Mesendoderm (in vitro differentiated cells): Measurements from ENCODE around the gene DAPK1.

ENCODE experiments used
- DNase-seq: peaks from one replicate; pipeline ENCODE4 v3.0.0; 2013
- H2AK5ac ChIP-seq: 2 replicates; pipeline ENCODE4 v1.6.1; 2013; ENCODE audit warnings: low read length, inconsistent platforms
- H2BK120ac ChIP-seq: 2 replicates; pipeline ENCODE4 v1.6.1; 2013; ENCODE audit warnings: low read depth, mild to moderate bottlenecking, low read length, moderate library complexity, mixed read lengths
- H2BK15ac ChIP-seq: replicated peaks from 2 replicates; pipeline ENCODE4 v1.6.1; 2013; ENCODE audit warnings: low read depth, mild to moderate bottlenecking, moderate library complexity
- H2BK5ac ChIP-seq: 2 replicates; pipeline ENCODE4 v1.6.1; 2013; ENCODE audit warnings: low read length, inconsistent platforms
- H3K18ac ChIP-seq: 2 replicates; pipeline ENCODE4 v1.6.1; 2013; ENCODE audit warnings: mild to moderate bottlenecking, low read length, mixed read lengths
- H3K23ac ChIP-seq: one replicate; pipeline ENCODE4 v1.6.1; 2013; ENCODE audit warnings: low read length
- H3K27ac ChIP-seq: 2 replicates; pipeline ENCODE4 v1.5.1; 2013; ENCODE audit warnings: low read depth, mild to moderate bottlenecking, inconsistent platforms, low read length, moderate library complexity
- H3K27me3 ChIP-seq: 2 replicates; pipeline ENCODE4 v1.6.1; 2013; ENCODE audit warnings: low read length, control low read depth, mild to moderate bottlenecking, inconsistent platforms; ENCODE audit not compliant: insufficient read depth, poor library complexity
- H3K36me3 ChIP-seq: 2 replicates; pipeline ENCODE4 v1.6.1; 2013; ENCODE audit warnings: low read length, inconsistent platforms; ENCODE audit not compliant: control insufficient read depth, insufficient read depth
- H3K4ac ChIP-seq: one replicate; pipeline ENCODE4 v1.6.1; 2013; ENCODE audit warnings: low read depth, mild to moderate bottlenecking, low read length, moderate library complexity
- H3K4me1 ChIP-seq: 2 replicates; pipeline ENCODE4 v1.6.1; 2013; ENCODE audit warnings: low read depth, low read length, inconsistent platforms; ENCODE audit not compliant: control insufficient read depth
- H3K4me2 ChIP-seq: 2 replicates; pipeline ENCODE4 v1.6.1; 2013; ENCODE audit warnings: low read length
- H3K4me3 ChIP-seq: 2 replicates; pipeline ENCODE4 v1.5.1; 2013; ENCODE audit warnings: mild to moderate bottlenecking, low read length
- H3K56ac ChIP-seq: one replicate; pipeline ENCODE4 v1.6.1; 2013; ENCODE audit warnings: low read length
- H3K79me1 ChIP-seq: 2 replicates; pipeline ENCODE4 v1.6.1; 2013; ENCODE audit warnings: low read length, inconsistent platforms
- H3K79me2 ChIP-seq: 2 replicates; pipeline ENCODE4 v1.6.1; 2013; ENCODE audit warnings: mild to moderate bottlenecking, low read length; ENCODE audit not compliant: control insufficient read depth, insufficient read depth
- H3K9ac ChIP-seq: 2 replicates; pipeline ENCODE4 v1.6.1; 2013; ENCODE audit warnings: low read length, inconsistent platforms
- H4K5ac ChIP-seq: one replicate; pipeline ENCODE4 v1.6.1; 2013; ENCODE audit warnings: low read length
- H4K8ac ChIP-seq: one replicate; pipeline ENCODE4 v1.6.1; 2013; ENCODE audit warnings: low read depth, mild to moderate bottlenecking, control low read depth, low read length, moderate library complexity
- WGBS: extraction: QIAGEN DNeasy Blood & Tissue Kit; methylation state at CpG from one replicate; pipeline ENCODE4 v1.1.7; 2013; ENCODE audit warnings: low lambda C conversion rate, missing lambda C conversion rate; ENCODE audit not compliant: insufficient coverage; ENCODE audit errors: extremely low coverage; 5-methylcytosine and 5-hydroxymethylcytosine counted together

Gene DAPK1

GRCh38 chr9:87607859-87608258, 110.2 kb downstream of the DAPK1 start:
- Histone ChIP-seq H3K4me3 (no peak overlapping the region), H4K8ac (no peak overlapping the region), H3K56ac (no peak overlapping the region), H3K4ac (no peak overlapping the region), H3K9ac (no peak overlapping the region), H3K18ac (no peak overlapping the region), H3K27me3 (no peaks in the 10 kb centered on the region), H3K4me2 (no peak overlapping the region), H3K36me3 (no peaks in the 10 kb centered on the region), H3K27ac (no peak overlapping the region), H3K79me1 (peaks cover 7% of the 10 kb centered on the region), H3K4me1 (peaks cover 5% of the 10 kb centered on the region), H2BK120ac (no peak overlapping the region), H3K23ac (no peak overlapping the region), H2AK5ac (no peak overlapping the region), H2BK15ac (no peak overlapping the region), H2BK5ac (no peak overlapping the region), H4K5ac (no peak overlapping the region), H3K79me2 (peaks cover 4% of the 10 kb centered on the region)
- DNase-seq: no peak
- WGBS: no CpG with 5 or more reads among the region's 3 CpGs

GRCh38 chr9:87609002-87609401, 111.3 kb downstream of the DAPK1 start:
- no peak overlapping the region for H3K18ac ChIP-seq
- peaks cover 5% of the 10 kb centered on the region for H3K4me1 ChIP-seq
- no peak overlapping the region for H3K27ac ChIP-seq

GRCh38 chr9:87609486-87609885, 111.8 kb downstream of the DAPK1 start:
- Histone ChIP-seq H3K23ac (no peak overlapping the region), H3K79me2 (peaks cover 4% of the 10 kb centered on the region), H4K8ac (no peak overlapping the region), H2BK120ac (no peak overlapping the region), H3K36me3 (no peaks in the 10 kb centered on the region), H4K5ac (no peak overlapping the region), H3K27me3 (no peaks in the 10 kb centered on the region), H3K18ac (no peak overlapping the region), H3K4ac (no peak overlapping the region), H3K4me2 (no peak overlapping the region), H2BK5ac (no peak overlapping the region), H3K9ac (no peak overlapping the region), H3K4me3 (no peak overlapping the region), H3K56ac (no peak overlapping the region), H3K79me1 (peaks cover 9% of the 10 kb centered on the region), H3K4me1 (peaks cover 5% of the 10 kb centered on the region), H2BK15ac (no peak overlapping the region), H2AK5ac (no peak overlapping the region), H3K27ac (no peak overlapping the region)
- WGBS: no CpG with 5 or more reads among the region's 5 CpGs
- no peak for DNase-seq

More at GRCh38 chr9:87609002-87609401, 111.3 kb downstream of the DAPK1 start:
- Histone ChIP-seq H4K8ac (no peak overlapping the region), H3K79me2 (peaks cover 4% of the 10 kb centered on the region), H3K9ac (no peak overlapping the region), H3K4me2 (no peak overlapping the region), H4K5ac (no peak overlapping the region), H2BK5ac (no peak overlapping the region), H3K4ac (no peak overlapping the region), H3K36me3 (no peaks in the 10 kb centered on the region), H2BK120ac (no peak overlapping the region), H2AK5ac (no peak overlapping the region), H3K56ac (no peak overlapping the region), H3K27me3 (no peaks in the 10 kb centered on the region), H3K4me3 (no peak overlapping the region), H3K23ac (no peak overlapping the region), H3K79me1 (peaks cover 7% of the 10 kb centered on the region), H2BK15ac (no peak overlapping the region)
- WGBS: no CpG with 5 or more reads among the region's 11 CpGs
- no peak for DNase-seq

GRCh38 chr9:87610200-87611155, 112.8 kb downstream of the DAPK1 start:
- Histone ChIP-seq H3K4me1 (peaks cover 5% of the 10 kb centered on the region), H2BK120ac (no peak overlapping the region), H2BK15ac (no peak overlapping the region), H3K4me3 (no peak overlapping the region), H3K27me3 (no peaks in the 10 kb centered on the region), H3K79me1 (peaks cover 12% of the 10 kb centered on the region), H2BK5ac (no peak overlapping the region), H4K5ac (no peak overlapping the region), H4K8ac (no peak overlapping the region), H3K27ac (peak overlapping the region; percentile 14), H3K18ac (no peak overlapping the region), H3K23ac (no peak overlapping the region), H2AK5ac (no peak overlapping the region), H3K9ac (no peak overlapping the region), H3K4ac (no peak overlapping the region), H3K56ac (no peak overlapping the region), H3K79me2 (peaks cover 4% of the 10 kb centered on the region), H3K4me2 (no peak overlapping the region), H3K36me3 (no peaks in the 10 kb centered on the region)
- WGBS: no CpG with 5 or more reads among the region's 12 CpGs
- peak; percentile 62 for DNase-seq

GRCh38 chr9:87611776-87612175, 114.1 kb downstream of the DAPK1 start:
- H3K36me3 ChIP-seq: no peaks in the 10 kb centered on the region
- H3K56ac ChIP-seq: no peak overlapping the region
- H3K4ac ChIP-seq: no peak overlapping the region
- no peak for DNase-seq
- no peak overlapping the region for H3K9ac ChIP-seq
- H3K27ac ChIP-seq: no peak overlapping the region
- no peak overlapping the region for H3K4me3 ChIP-seq
- no peak overlapping the region for H2AK5ac ChIP-seq
- H4K5ac ChIP-seq: no peak overlapping the region
- no CpG with 5 or more reads among the region's 4 CpGs for WGBS
- no peak overlapping the region for H3K4me2 ChIP-seq
- H2BK120ac ChIP-seq: no peak overlapping the region
- H3K27me3 ChIP-seq: no peaks in the 10 kb centered on the region
- H3K79me2 ChIP-seq: peaks cover 4% of the 10 kb centered on the region
- H3K18ac ChIP-seq: no peak overlapping the region
- H2BK5ac ChIP-seq: no peak overlapping the region
- H3K4me1 ChIP-seq: peaks cover 5% of the 10 kb centered on the region
- H3K23ac ChIP-seq: no peak overlapping the region
- H2BK15ac ChIP-seq: no peak overlapping the region
- no peak overlapping the region for H4K8ac ChIP-seq
- peaks cover 16% of the 10 kb centered on the region for H3K79me1 ChIP-seq
